Fibroblast of the aortic adventitia (primary cell): ENCODE measurements around the gene ZFPM1. TPM values are rescaled to one million over a fixed set of nuclear protein-coding genes. Genes with fewer than 3 reads are reported as not detected.

Experiments used
- DNase-seq: peaks from one replicate; pipeline ENCODE4 v3.0.0-alpha.2; 2010; ENCODE audit warnings: low read depth
- H3K4me3 ChIP-seq: 2 replicates; pipeline ENCODE4 v1.5.1; 2011; ENCODE audit warnings: low read depth, mild to moderate bottlenecking, control low read depth, low read length, moderate library complexity
- total RNA-seq: library from RNA; depleted of rRNA; stranded (reverse); fragments of >200 nt; gene quantifications from 2 replicates; pipeline ENCODE4 v1.2.3, GENCODE V29; 2012; ENCODE audit warnings: low replicate concordance
- TF ChIP-seq, protein P1 (sequence below): IDR thresholded peaks from 2 replicates; pipeline ENCODE4 v1.5.1; 2011; ENCODE audit warnings: mild to moderate bottlenecking, low read length, control low read depth, inconsistent platforms; ENCODE audit not compliant: insufficient read depth

The ZFPM1 gene
- total RNA-seq, 1 donor: 4.2 TPM

DNA sequence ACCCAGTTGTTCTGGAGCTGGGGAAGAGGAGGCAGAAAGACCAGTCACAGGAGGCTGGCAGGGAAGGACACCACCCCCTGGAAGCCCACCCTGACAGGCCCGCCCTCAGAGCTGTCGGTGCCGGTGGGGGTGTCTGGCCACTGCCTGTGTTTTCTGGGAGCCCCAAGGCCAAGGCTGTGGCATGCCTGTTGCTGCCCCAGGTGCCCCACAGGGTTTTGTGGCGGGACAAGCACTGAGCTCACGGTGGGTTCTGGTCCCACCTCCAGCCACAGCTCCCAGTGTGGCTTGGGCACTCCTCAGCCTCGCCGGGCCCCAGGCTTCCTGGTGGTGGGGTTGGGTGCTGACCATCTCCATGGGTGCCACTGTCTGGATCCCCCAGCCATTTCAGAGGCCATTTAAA, 58.0 kb downstream of the ZFPM1 start:
- TF ChIP-seq, protein P1, sequence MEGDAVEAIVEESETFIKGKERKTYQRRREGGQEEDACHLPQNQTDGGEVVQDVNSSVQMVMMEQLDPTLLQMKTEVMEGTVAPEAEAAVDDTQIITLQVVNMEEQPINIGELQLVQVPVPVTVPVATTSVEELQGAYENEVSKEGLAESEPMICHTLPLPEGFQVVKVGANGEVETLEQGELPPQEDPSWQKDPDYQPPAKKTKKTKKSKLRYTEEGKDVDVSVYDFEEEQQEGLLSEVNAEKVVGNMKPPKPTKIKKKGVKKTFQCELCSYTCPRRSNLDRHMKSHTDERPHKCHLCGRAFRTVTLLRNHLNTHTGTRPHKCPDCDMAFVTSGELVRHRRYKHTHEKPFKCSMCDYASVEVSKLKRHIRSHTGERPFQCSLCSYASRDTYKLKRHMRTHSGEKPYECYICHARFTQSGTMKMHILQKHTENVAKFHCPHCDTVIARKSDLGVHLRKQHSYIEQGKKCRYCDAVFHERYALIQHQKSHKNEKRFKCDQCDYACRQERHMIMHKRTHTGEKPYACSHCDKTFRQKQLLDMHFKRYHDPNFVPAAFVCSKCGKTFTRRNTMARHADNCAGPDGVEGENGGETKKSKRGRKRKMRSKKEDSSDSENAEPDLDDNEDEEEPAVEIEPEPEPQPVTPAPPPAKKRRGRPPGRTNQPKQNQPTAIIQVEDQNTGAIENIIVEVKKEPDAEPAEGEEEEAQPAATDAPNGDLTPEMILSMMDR: no peak
- DNase-seq: no peak
- no peak overlapping the region for H3K4me3 ChIP-seq

DNA sequence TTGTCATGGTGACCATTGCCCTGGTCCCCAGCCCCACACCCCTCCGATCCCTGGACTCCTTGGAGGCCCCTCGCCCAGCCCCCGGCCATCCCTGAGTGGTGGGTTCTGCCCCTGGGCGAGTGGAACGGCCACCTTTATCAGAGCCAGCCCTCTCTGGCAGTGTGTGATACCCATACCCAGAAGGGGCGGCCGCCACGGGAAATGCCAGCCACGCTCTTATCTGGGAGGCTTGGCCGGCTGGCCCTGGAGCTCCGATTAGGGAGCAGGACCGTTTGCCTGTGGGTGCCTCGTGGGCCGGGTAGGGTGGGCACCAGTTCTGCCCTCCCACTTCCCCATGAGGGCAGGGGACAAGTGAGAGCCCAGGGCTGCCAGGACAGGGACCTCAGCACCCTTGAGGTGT, 58.8 kb downstream of the ZFPM1 start:
- TF ChIP-seq, protein P1: no peak
- no peak for DNase-seq

DNA sequence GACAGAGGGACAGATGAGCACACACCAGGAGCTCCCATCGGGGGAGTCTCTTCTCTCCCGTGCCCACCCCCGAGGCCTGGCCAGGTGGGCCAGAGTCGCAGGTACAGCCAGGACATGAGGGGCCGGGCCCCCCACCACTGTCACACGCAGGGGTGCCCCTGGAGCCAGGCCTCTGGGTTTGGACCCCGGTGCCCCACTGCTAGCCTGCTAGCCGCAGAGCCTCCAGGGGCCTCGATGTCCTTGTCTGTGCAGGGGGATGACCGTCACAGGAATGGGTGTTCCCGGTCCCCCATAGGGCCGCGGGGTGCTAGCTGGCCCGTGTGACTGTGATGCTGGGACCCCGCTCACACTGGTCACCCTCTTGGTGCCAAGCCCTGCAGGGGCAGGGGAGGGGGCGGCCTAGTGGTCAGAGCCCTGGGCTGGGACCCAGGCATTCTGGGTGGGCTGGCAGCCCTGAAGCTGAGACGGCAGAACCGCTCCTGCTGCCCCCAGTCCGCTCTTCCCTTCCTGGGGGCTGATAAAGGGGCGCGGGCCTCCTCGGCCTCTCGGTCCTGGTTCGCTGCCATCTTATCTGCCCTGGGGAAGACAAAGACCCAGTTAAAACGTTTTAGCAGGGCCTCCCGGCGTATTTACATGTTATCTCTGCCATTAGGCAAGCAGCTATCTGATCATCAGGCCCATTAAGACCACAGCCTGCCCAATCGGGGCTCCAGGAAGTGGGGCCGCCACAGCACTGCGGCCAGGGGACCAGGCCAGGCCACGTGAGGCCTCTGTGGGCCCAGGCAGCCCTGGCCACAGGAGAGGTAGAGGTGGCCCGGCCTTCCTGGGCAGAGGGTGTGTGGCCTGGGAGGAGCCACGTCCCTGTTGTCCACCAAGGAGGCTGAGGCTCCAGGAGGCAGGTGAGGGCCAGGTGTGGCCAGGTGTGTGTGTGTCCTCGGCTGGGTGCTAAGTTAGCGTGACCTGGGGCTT, 59.9 kb downstream of the ZFPM1 start:
- no peak for DNase-seq
- TF ChIP-seq, protein P1: no peak
- H3K4me3 ChIP-seq: no peak overlapping the region

More for the DNA sequence above, 58.8 kb downstream of the ZFPM1 start:
- no peak overlapping the region for H3K4me3 ChIP-seq

DNA sequence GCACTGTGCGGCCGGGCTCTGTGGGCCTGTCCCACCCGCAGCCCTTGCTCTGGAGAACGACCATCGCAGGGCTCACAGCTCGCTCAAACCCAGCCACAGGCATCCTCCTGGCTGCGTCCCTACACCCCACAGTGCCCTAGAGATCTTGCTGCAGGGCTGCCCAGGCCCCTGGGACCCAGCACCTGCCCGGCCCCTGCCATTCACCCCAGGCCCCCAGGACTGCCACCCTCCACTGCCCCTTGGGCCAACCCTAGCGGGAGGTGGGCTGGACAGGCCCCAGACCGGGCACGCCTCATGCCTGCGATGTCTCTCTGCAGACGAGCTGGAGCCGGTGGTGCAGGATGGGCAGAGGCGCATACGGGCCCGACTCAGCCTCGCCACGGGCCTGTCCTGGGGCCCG, 61.0 kb downstream of the ZFPM1 start:
- no peak for DNase-seq
- TF ChIP-seq, protein P1: no peak
- no peak overlapping the region for H3K4me3 ChIP-seq

DNA sequence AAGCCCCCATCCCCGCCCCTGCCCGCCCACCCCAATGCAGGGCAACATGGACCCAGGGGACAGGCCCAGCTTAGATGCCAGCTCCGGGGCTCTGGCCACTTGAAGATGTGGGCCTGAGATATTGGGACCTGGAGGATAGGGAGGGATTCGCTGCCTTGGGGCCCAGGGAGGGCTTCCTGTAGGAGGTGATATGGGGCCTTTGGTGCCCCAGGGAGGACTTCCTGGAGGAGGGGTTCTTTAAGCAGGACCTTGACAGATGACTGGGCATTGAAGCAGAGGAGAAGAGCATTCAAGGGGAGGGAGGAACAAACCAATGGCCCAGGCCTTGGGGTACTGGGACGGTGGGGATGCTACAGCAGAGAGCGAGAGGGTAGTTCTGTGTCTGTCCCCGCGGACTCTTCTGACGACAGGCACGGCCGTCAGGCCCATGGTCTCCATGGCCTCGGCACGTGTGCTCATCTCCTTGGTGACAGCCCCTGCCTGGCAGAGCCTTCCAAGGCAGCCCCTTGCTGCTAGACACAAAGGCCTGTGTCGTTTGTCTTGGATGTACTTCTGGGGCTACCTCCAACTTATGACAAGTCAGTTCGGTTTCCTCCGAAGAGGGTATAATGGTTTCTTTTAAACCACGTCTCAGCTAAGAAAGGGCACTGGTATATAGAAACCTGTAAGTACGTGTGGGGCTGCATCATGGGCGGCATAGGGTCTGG, 61.6 kb downstream of the ZFPM1 start:
- no peak overlapping the region for H3K4me3 ChIP-seq
- no peak for DNase-seq
- TF ChIP-seq, protein P1: no peak

DNA sequence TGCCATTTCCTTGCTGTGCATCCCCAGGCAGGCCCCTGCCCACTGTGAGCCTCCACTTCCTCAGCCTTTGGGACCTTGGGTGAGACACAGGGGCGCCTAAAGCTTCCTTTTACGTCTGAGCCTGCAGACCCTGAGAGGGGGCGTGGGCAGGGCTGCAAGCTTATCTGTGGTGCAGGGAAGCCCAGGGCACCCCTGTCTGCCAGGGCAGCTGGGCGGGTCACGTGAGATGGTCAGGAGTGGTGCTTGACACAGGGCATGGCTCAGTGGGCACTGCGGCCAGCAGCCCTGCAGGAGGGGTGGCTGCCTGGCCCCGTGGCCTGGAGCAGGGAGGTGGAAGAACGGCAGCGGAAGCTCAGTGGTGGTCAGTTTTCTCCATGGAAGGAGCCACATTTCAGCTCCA, 62.3 kb downstream of the ZFPM1 start:
- no peak for DNase-seq
- H3K4me3 ChIP-seq: no peak overlapping the region
- TF ChIP-seq, protein P1: no peak
